ES-I3 (cell line): ENCODE data around the gene CFB.
A peak's percentile ranks its signal among the peaks of the same experiment; 100 is the strongest.
"Not testable (repeated sequence)": the region's sequence is repeated elsewhere in the genome, so short reads cannot be mapped to it uniquely, and the experiment has no call there.

Experiments
- H3K36me3 ChIP-seq: 2 replicates; pipeline ENCODE4 v1.6.1; 2013; ENCODE audit warnings: mild to moderate bottlenecking, low read length, control low read depth, moderate library complexity; ENCODE audit not compliant: insufficient read depth
- H3K4me1 ChIP-seq: 2 replicates; pipeline ENCODE4 v1.6.1; 2013; ENCODE audit warnings: mild to moderate bottlenecking, control low read depth, low read length; ENCODE audit not compliant: insufficient read depth
- H3K9ac ChIP-seq: 2 replicates; pipeline ENCODE4 v1.6.1; 2013; ENCODE audit warnings: low read depth, mild to moderate bottlenecking, low read length, moderate library complexity
- H3K9me3 ChIP-seq: 2 replicates; pipeline ENCODE4 v1.6.1; 2013; ENCODE audit warnings: mild to moderate bottlenecking, low read length, moderate library complexity; ENCODE audit not compliant: control insufficient read depth, insufficient read depth

Gene CFB

GRCh38 chr6:31906122-31906521, 39.8 kb upstream of the CFB start:
- H3K9ac ChIP-seq, result 0 out of 2 replicates have a peak overlapping the region, but pooled peaks have one; percentile 2

GRCh38 chr6:31906727-31907126, 39.2 kb upstream of the CFB start:
- not testable (repeated sequence) for H3K36me3 ChIP-seq, H3K4me1 ChIP-seq, H3K9me3 ChIP-seq, H3K9ac ChIP-seq

More at GRCh38 chr6:31906122-31906521, 39.8 kb upstream of the CFB start:
- Histone ChIP-seq H3K9me3 (no peaks in the 10 kb centered on the region), H3K36me3 (no peaks in the 10 kb centered on the region), H3K4me1 (peaks cover 9% of the 10 kb centered on the region; the same call in 1 of the 2 replicates)

- Histone ChIP-seq H3K9ac (no peak overlapping the region), H3K36me3 (no peaks in the 10 kb centered on the region), H3K4me1 (peaks cover 9% of the 10 kb centered on the region; the same call in 1 of the 2 replicates), H3K9me3 (no peaks in the 10 kb centered on the region)
Measured at GRCh38 chr6:31907158-31907813, 38.6 kb upstream of the CFB start.

- H3K9ac ChIP-seq, H3K9me3 ChIP-seq, H3K36me3 ChIP-seq, H3K4me1 ChIP-seq: not testable (repeated sequence)
Measured at GRCh38 chr6:31908255-31908654, 37.6 kb upstream of the CFB start.

GRCh38 chr6:31908791-31909190, 37.1 kb upstream of the CFB start:
- Histone ChIP-seq H3K4me1 (peaks cover 9% of the 10 kb centered on the region; the same call in 1 of the 2 replicates), H3K36me3 (no peaks in the 10 kb centered on the region), H3K9me3 (no peaks in the 10 kb centered on the region), H3K9ac (no peak overlapping the region)

- not testable (repeated sequence) for H3K9me3 ChIP-seq, H3K36me3 ChIP-seq, H3K4me1 ChIP-seq, H3K9ac ChIP-seq
Measured at GRCh38 chr6:31909298-31909697, 36.6 kb upstream of the CFB start.

- Histone ChIP-seq H3K9me3 (no peaks in the 10 kb centered on the region), H3K4me1 (no peaks in the 10 kb centered on the region), H3K36me3 (no peaks in the 10 kb centered on the region), H3K9ac (no peak overlapping the region)
Measured at GRCh38 chr6:31911826-31912585, 33.9 kb upstream of the CFB start.

GRCh38 chr6:31915351-31915750, 30.5 kb upstream of the CFB start:
- Histone ChIP-seq H3K4me1 (no peaks in the 10 kb centered on the region), H3K9ac (no peak overlapping the region), H3K9me3 (no peaks in the 10 kb centered on the region), H3K36me3 (no peaks in the 10 kb centered on the region)

- H3K36me3 ChIP-seq, result no peaks in the 10 kb centered on the region
Measured at GRCh38 chr6:31915756-31916155, 30.1 kb upstream of the CFB start.

GRCh38 chr6:31918069-31918720, 27.7 kb upstream of the CFB start:
- Histone ChIP-seq H3K36me3 (no peaks in the 10 kb centered on the region), H3K4me1 (no peaks in the 10 kb centered on the region), H3K9ac (no peak overlapping the region), H3K9me3 (no peaks in the 10 kb centered on the region)

More at GRCh38 chr6:31915756-31916155, 30.1 kb upstream of the CFB start:
- Histone ChIP-seq H3K9ac (no peak overlapping the region), H3K9me3 (no peaks in the 10 kb centered on the region), H3K4me1 (no peaks in the 10 kb centered on the region)

- Histone ChIP-seq H3K4me1 (no peaks in the 10 kb centered on the region), H3K36me3 (no peaks in the 10 kb centered on the region), H3K9me3 (no peaks in the 10 kb centered on the region), H3K9ac (no peak overlapping the region)
Measured at GRCh38 chr6:31919624-31920303, 26.1 kb upstream of the CFB start.

- no peaks in the 10 kb centered on the region for H3K9me3 ChIP-seq
- H3K36me3 ChIP-seq, result no peaks in the 10 kb centered on the region
- no peaks in the 10 kb centered on the region for H3K4me1 ChIP-seq
- no peak overlapping the region for H3K9ac ChIP-seq
Measured at GRCh38 chr6:31920811-31921210, 25.1 kb upstream of the CFB start.

GRCh38 chr6:31922942-31923341, 23.0 kb upstream of the CFB start:
- Histone ChIP-seq H3K9ac (no peak overlapping the region), H3K9me3 (no peaks in the 10 kb centered on the region), H3K36me3 (no peaks in the 10 kb centered on the region), H3K4me1 (no peaks in the 10 kb centered on the region)

GRCh38 chr6:31927242-31927862, 18.5 kb upstream of the CFB start, which contains the start of gene C2:
TSS of gene C2 (plus strand) at chr6:31927717. CDS start at chr6:31927753, 36 bp downstream.
- Histone ChIP-seq H3K36me3 (no peaks in the 10 kb centered on the region), H3K9ac (no peak within 1 kb of the TSS)

More at GRCh38 chr6:31927242-31927862, 18.5 kb upstream of the CFB start, which contains the start of gene C2:
- no peaks in the 10 kb centered on the region for H3K4me1 ChIP-seq
- no peaks in the 10 kb centered on the region for H3K9me3 ChIP-seq
